Ascending aorta (tissue), 2 donors: ENCODE measurements around the gene MYLK4. TPM values are rescaled to one million over a fixed set of nuclear protein-coding genes. Genes with fewer than 3 reads are reported as not detected.

Experiments used
- DNase-seq, 2 donors: peaks; one replicate each; pipeline ENCODE4 v3.0.0-alpha.2; 2019; ENCODE audit warnings: low spot score in 2 of 2
- H3K27ac ChIP-seq, 2 donors: fragments of 200-600 bp; sonication (generic); one replicate each; pipeline ENCODE4 v1.5.1; 2016 to 2017; ENCODE audit warnings: mild to moderate bottlenecking in 1 of 2
- H3K27me3 ChIP-seq: fragments of 200-600 bp; sonication (generic); one replicate; pipeline ENCODE4 v1.5.1; 2017
- H3K36me3 ChIP-seq, 2 donors: fragments of 200-600 bp; sonication (generic); one replicate each; pipeline ENCODE4 v1.5.1; 2016
- H3K4me1 ChIP-seq, 2 donors: fragments of 200-600 bp; sonication (generic); one replicate each; pipeline ENCODE4 v1.5.1; 2016 to 2017; ENCODE audit warnings: mild to moderate bottlenecking in 1 of 2
- H3K4me3 ChIP-seq, 2 donors: fragments of 200-600 bp; sonication (generic); one replicate each; pipeline ENCODE4 v1.5.1; 2016 to 2017; ENCODE audit warnings: mild to moderate bottlenecking in 1 of 2
- H3K9me3 ChIP-seq, 2 donors: fragments of 200-600 bp; sonication (generic); one replicate each; pipeline ENCODE4 v1.5.1; 2016
- intact Hi-C: fragments of 100-400 bp; cut with DNase I; formaldehyde crosslinking; loops from one replicate; pipeline ENCODE4 v1.15.1; 2023
- total RNA-seq: library from RNA; depleted of rRNA; stranded (reverse); fragments of >200 nt; gene quantifications from one replicate; pipeline ENCODE4 v1.1.0, GENCODE V29; 2016
- TF ChIP-seq, protein P1 (sequence below), 3 experiments: fragments of 200-600 bp in 2 of 3; fragments of 450-650 bp in 1 of 3; sonication (generic) in 2 of 3; IDR thresholded peaks; one replicate each; pipeline ENCODE4 v1.5.1; 2016 to 2019; ENCODE audit warnings: antibody characterized with exemption in 3 of 3, mild to moderate bottlenecking in 1 of 3, moderate library complexity in 1 of 3

The MYLK4 gene
- total RNA-seq, 1 donor from 2014 or later: not detected

DNA sequence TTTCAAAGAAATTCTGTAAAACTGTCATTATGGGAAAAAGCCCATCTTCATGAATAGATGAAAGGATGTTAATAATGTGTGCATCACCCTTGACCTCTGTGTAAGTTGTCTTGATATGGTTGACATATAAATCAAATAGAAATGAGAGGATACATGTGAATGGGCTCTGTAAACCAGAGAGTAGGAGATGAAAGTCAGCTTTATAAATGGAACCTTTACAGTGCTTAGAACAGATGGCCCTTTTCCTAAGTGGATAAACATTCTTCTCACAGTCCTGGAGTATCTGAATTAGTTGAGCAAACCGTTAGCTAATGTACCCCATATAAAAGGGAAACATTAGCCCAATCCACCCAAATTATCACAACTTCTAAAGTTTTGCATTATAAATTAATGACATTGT is 57.5 kb downstream of the MYLK4 start:
- Histone ChIP-seq H3K9me3 (no peaks in the 10 kb centered on the region), H3K4me1 (no peaks in the 10 kb centered on the region), H3K4me3 (no peak overlapping the region), H3K27ac (no peak overlapping the region), H3K36me3 (no peaks in the 10 kb centered on the region), H3K27me3 (no peaks in the 10 kb centered on the region)
- no peak for DNase-seq
- TF ChIP-seq, protein P1, sequence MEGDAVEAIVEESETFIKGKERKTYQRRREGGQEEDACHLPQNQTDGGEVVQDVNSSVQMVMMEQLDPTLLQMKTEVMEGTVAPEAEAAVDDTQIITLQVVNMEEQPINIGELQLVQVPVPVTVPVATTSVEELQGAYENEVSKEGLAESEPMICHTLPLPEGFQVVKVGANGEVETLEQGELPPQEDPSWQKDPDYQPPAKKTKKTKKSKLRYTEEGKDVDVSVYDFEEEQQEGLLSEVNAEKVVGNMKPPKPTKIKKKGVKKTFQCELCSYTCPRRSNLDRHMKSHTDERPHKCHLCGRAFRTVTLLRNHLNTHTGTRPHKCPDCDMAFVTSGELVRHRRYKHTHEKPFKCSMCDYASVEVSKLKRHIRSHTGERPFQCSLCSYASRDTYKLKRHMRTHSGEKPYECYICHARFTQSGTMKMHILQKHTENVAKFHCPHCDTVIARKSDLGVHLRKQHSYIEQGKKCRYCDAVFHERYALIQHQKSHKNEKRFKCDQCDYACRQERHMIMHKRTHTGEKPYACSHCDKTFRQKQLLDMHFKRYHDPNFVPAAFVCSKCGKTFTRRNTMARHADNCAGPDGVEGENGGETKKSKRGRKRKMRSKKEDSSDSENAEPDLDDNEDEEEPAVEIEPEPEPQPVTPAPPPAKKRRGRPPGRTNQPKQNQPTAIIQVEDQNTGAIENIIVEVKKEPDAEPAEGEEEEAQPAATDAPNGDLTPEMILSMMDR (IDR thresholded peaks at IDR 0.05): no peak
- intact Hi-C loops: no loop called here

DNA sequence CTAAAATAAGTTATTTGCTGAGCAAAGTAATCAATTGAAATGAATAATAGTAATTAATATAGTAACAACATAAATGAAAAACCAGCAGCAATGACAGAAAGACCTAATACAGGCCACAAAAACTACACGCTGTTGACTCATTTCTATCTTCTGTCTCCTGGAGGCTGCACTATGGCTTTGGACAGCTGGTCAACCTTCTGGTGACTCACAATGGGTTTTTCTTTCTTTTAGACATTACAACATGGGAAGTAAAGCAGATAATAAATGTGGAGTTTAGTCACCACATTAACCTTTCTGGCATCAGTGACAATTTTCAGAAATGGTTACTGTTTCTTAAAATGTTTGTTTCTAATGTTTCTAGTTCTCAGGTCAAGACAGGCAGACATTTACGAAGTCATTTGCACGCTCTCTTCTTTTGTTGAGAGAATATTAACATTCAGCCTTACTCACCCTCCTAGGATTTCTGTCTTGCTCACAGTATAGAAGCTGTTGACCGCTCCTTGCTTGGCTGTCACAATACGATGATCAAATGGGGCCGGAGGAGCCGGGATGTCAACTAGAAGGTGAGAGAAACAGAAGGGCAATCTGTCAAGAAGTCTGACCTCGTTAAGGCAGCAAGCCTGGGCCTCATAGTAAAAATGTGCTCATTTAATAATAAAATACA is 62.2 kb downstream of the MYLK4 start:
- DNase-seq: no peak
- no peaks in the 10 kb centered on the region for H3K36me3 ChIP-seq
- no peak overlapping the region for H3K4me3 ChIP-seq
- intact Hi-C loops: no loop called here
- TF ChIP-seq, protein P1 (IDR thresholded peaks at IDR 0.05): no peak
- no peaks in the 10 kb centered on the region for H3K4me1 ChIP-seq
- H3K9me3 ChIP-seq: no peaks in the 10 kb centered on the region
- H3K27me3 ChIP-seq: no peaks in the 10 kb centered on the region
- H3K27ac ChIP-seq: no peak overlapping the region

DNA sequence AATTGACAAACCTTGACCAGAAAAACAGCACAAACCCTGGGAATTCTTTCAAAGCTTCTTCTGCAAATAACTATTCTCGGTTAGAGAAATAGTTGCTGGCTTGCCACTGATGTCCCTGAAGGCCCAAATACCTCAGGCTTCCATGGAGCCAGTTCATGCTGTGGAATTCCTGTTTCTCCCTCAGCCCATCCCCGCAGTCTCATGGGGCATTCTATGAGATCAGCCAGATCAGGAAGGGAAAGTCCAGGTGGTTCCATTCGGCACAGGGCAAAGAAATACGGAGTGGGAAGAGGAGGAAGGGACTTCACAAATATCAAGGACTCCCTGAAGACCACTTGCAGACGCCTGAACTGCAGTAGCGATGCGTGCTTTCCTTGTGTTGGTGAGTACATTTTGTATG is 63.3 kb downstream of the MYLK4 start:
- intact Hi-C loops: no loop called here
- H3K27ac ChIP-seq: no peak overlapping the region
- no peaks in the 10 kb centered on the region for H3K36me3 ChIP-seq
- TF ChIP-seq, protein P1 (IDR thresholded peaks at IDR 0.05): no peak
- no peak for DNase-seq
- H3K4me3 ChIP-seq: no peak overlapping the region
- no peaks in the 10 kb centered on the region for H3K9me3 ChIP-seq
- H3K27me3 ChIP-seq: no peaks in the 10 kb centered on the region
- no peaks in the 10 kb centered on the region for H3K4me1 ChIP-seq

DNA sequence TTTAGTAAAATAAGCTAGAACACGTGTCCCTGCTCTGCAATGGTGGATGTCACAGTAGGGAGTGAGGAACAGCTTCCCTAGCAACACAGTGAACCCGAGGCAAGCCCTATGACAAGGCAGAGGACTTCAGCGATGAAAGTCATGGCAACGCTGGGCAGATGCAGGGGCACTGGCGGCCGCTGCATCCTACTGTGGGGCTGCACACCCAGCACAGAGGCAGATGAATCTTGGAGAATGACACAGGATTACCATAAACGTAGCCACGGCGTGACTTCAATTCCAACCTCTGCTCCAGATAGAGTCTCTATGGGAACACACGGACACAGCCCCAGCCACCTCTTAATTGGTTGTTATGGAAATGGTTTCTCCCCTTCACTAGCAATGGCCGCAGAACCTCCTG is 64.2 kb downstream of the MYLK4 start:
- no peaks in the 10 kb centered on the region for H3K9me3 ChIP-seq
- H3K4me1 ChIP-seq: no peaks in the 10 kb centered on the region
- no peak for DNase-seq
- intact Hi-C loops: no loop called here
- TF ChIP-seq, protein P1 (IDR thresholded peaks at IDR 0.05): no peak
- H3K27me3 ChIP-seq: no peaks in the 10 kb centered on the region
- no peaks in the 10 kb centered on the region for H3K36me3 ChIP-seq
- no peak overlapping the region for H3K4me3 ChIP-seq
- H3K27ac ChIP-seq: no peak overlapping the region

DNA sequence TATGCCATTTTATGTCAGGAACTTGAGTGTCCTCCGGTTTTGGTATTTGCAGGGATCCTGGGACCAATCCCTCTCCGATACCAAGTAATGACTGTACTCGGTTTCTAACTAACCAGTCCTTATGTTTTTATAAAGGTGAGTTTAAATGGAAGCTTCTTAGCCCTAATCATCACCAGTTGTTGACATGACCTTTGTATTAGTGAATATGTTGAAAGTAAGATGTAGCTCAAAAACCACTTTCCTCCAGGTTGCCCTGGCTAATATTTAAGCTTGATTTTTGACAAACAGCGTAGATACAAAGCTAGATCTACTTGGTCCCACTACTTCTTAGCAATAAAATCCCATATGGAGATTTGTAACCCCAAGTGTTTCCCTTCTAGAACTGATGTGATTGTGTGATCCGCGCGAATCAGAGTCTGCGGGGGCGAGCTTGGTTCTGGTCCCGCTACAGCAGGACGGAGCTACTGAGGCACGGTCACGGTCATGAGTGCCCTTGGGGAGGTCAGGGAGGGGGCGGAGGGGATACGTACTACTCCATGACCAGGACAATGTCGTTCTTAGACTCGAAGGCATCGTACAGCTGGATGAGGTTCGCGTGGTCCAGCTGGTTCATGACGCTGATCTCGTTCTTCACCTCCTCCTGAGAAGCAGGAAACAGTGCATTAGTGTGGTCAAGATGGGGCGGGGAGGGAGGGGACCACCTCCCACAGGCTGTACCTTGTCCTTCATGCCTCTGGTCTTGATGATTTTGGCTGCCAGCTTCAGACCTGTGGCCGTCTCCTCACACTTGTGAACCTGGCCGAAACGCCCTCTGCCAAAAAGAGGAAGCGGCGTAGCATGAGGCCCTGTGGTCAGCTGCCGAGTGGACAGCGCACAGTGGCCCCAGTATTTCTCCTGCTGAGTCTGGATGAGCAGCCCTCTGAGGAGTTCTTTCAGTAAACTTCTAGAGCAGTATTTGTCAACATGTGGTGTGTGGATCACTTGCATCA is 65.7 kb downstream of the MYLK4 start:
- Histone ChIP-seq H3K4me3 (no peak overlapping the region), H3K27ac (no peak overlapping the region), H3K4me1 (no peaks in the 10 kb centered on the region), H3K27me3 (no peaks in the 10 kb centered on the region), H3K9me3 (no peaks in the 10 kb centered on the region), H3K36me3 (no peaks in the 10 kb centered on the region)
- intact Hi-C loops: no loop called here
- DNase-seq: no peak
- TF ChIP-seq, protein P1 (IDR thresholded peaks at IDR 0.05): no peak
